SW480 (cell line): Measurements from ENCODE around the gene LIN7A.

ENCODE experiments used
- DNase-seq: peaks from one replicate; pipeline ENCODE4 v3.0.0-alpha.2; 2016; ENCODE audit warnings: low spot score

The LIN7A gene

GRCh38 chr12:80860206-80860605 lies 77.5 kb downstream of the LIN7A start:
- DNase-seq: no peak

GRCh38 chr12:80858356-80858755 lies 79.4 kb downstream of the LIN7A start:
- DNase-seq: no peak

GRCh38 chr12:80857311-80857710 lies 80.4 kb downstream of the LIN7A start:
- no peak for DNase-seq

- DNase-seq: no peak
Measured at GRCh38 chr12:80849337-80849736, 88.4 kb downstream of the LIN7A start.

GRCh38 chr12:80848858-80849257 lies 88.9 kb downstream of the LIN7A start:
- no peak for DNase-seq

GRCh38 chr12:80847575-80847974 lies 90.2 kb downstream of the LIN7A start:
- no peak for DNase-seq

GRCh38 chr12:80846952-80847351 lies 90.8 kb downstream of the LIN7A start:
- no peak for DNase-seq

GRCh38 chr12:80845639-80846038 lies 92.1 kb downstream of the LIN7A start:
- DNase-seq: no peak

- DNase-seq: no peak
Measured at GRCh38 chr12:80843969-80844368, 93.8 kb downstream of the LIN7A start.

- DNase-seq: no peak
Measured at GRCh38 chr12:80838708-80839107, 99.0 kb downstream of the LIN7A start.

- DNase-seq: no peak
Measured at GRCh38 chr12:80838024-80838658, 99.6 kb downstream of the LIN7A start.

GRCh38 chr12:80837342-80837978 lies 100.3 kb downstream of the LIN7A start:
- DNase-seq: peak; percentile 42

GRCh38 chr12:80834724-80835123 lies 103.0 kb downstream of the LIN7A start:
- no peak for DNase-seq

GRCh38 chr12:80830533-80831088 lies 107.1 kb downstream of the LIN7A start:
- no peak for DNase-seq

- DNase-seq: no peak
Measured at GRCh38 chr12:80829767-80830166, 108.0 kb downstream of the LIN7A start.

GRCh38 chr12:80825506-80825905 lies 112.2 kb downstream of the LIN7A start:
- no peak for DNase-seq

GRCh38 chr12:80823393-80823792 lies 114.3 kb downstream of the LIN7A start:
- no peak for DNase-seq

GRCh38 chr12:80821513-80822000 lies 116.2 kb downstream of the LIN7A start:
- DNase-seq: no peak

- DNase-seq: no peak
Measured at GRCh38 chr12:80818878-80819277, 118.9 kb downstream of the LIN7A start.

GRCh38 chr12:80815351-80815750 lies 122.4 kb downstream of the LIN7A start:
- DNase-seq: no peak

GRCh38 chr12:80814453-80814852 lies 123.3 kb downstream of the LIN7A start:
- DNase-seq: no peak

- DNase-seq: no peak
Measured at GRCh38 chr12:80813820-80814219, 123.9 kb downstream of the LIN7A start.

GRCh38 chr12:80811957-80812708 lies 125.6 kb downstream of the LIN7A start:
- no peak for DNase-seq
